HG02852 (cell line): ENCODE measurements around the gene TACSTD2.
"Not testable (repeated sequence)": the region's sequence is repeated elsewhere in the genome, so short reads cannot be mapped to it uniquely, and the experiment has no call there.

ENCODE experiments used
- ATAC-seq: cut with Tn5 transposase; IDR thresholded peaks from one replicate; pipeline ENCODE4 v1.9.1; 2021; ENCODE audit warnings: mild to moderate bottlenecking, moderate library complexity; ENCODE audit not compliant: unreplicated experiment

The TACSTD2 gene

DNA sequence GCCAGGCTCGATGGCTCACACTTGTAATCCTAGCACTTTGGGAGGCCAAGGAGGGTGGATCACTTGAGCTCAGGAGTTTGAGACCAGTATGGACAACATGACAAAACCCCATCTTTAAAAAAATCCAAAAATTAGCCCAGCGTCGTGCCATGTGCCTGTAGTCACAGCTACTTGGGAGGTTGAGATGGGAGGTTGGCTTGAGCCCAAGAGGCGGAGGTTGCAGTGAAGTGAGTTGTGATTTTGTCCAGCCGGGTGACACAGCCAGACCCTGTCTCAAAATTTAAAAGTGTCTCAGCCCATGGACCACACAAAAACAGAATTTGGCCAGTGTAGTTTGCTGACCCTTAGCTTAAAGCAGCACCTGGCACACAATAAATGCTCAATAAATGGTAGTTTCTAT, 11.3 kb upstream of the TACSTD2 start:
- no peak for ATAC-seq

DNA sequence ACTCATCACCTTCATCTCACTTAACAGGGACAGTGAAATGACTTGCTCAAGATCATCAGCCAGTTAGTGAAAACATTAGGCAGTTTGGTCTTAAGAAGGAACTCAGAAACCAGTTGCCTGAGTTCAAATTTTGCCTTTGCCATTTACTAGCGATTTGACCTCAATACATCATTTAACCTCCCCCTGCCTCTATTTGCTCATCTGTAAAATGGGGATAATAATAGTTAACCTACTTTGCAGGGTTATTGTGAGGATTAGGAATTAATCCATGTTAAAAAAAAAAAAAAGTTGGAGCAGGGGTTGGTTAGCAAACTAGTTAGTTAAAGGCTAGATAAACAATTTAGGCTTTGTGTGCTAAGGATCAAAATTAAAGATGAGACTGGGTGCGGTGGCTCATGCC, 10.6 kb upstream of the TACSTD2 start:
- no peak for ATAC-seq

DNA sequence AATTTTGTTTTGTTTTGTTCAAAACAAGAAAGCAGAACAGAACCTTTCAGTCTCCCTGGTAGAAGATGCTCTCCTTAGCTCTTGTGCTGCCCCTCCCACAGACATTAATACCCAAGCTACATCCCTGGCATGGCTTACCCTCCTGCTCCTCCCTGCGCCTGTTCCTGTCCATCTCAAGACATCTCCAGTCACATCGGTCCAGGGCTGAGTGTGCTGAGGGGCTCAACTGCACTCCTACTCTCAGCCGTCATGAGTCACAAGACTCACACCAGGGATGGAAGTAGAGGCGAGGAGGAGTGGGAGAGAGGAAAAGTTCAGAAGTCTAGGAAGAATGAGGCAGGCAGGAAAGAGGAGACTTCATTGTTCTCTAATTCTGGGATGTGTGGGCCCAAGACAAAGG, 9.2 kb upstream of the TACSTD2 start:
- no peak for ATAC-seq

DNA sequence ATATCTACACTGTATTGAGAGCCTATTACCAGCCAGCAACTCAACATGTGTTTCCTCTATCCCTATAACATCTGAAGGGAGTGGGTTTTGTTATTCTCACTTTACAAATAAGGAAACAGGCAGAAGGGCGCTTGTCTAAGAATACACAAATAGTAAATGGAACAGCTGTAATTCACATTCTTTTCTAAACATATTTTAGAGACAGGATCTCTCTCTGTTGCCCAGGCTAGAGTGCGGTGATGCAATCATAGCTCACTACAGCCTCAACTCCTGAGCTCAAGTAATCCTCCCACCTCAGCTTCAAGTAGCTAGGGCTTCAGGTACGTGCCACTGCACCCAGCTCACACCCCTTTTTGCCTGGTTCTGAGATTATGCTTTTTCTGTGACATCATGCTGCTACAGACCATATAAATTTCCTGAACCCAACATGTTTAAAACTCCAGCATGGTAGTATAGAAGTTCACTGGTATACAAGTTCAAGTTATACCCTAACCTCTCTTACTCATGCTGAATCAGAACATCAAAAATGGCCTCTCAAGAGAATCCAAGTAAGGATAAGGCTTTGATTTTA, 8.6 kb upstream of the TACSTD2 start:
- ATAC-seq = no peak

DNA sequence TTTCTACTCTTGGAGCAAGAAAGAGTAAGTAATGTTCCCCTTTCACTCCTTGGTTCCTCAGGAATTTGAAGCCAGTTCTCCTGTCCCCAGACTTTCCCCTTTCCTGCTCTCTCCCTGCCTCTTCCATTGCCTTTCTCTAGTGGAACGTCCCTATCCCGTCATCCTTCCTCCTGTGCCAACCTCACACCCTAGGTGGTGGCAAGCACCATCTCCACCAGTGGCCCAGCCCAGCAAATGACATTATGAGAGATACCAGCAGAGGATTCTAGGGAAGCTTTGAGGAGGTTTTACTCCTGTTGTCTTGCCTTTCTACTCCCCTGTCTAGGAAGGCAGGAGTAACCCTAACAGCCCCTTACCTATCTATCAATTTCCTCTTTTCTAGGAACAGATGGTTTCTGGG, 8.1 kb upstream of the TACSTD2 start:
- no peak for ATAC-seq

DNA sequence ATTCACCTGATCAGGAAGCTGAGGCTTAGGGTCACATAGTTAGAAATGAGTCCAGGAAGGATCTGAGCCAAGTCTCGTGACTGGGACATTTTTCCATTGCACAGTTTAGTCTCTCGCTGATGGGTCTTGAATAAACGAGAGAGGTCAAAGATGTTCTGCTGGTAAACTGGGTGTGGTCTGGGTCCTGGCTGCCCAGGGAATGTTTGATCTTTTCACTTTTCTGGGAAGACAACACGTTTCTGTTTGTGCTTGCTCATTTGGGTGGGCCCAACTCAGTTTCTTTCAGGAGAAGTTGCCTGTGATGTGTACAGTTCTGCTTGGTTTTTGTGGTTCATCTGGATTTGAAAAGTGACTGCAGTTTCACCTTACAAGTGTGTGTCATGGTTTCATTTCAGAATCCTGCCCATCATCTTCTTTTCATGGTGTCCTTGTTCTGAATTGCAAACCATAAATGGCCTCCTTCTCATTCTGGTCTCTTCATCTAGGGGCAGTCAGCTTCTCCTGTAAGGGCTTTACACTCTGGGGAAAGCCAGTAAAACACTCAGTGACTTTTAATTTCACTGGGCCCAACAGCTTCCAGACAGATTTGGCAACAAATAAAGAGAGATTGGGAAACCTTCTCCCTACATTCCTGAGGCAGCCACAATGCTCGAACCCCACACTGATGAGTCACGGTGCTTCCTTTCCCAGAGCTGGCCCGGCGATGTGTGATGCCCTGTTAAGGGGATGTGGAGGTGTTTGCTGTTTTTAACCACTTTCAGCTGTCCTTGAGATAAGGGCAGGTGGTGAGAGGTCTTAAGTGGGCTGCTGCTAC, 7.2 kb upstream of the TACSTD2 start:
- peak; percentile 78 for ATAC-seq

DNA sequence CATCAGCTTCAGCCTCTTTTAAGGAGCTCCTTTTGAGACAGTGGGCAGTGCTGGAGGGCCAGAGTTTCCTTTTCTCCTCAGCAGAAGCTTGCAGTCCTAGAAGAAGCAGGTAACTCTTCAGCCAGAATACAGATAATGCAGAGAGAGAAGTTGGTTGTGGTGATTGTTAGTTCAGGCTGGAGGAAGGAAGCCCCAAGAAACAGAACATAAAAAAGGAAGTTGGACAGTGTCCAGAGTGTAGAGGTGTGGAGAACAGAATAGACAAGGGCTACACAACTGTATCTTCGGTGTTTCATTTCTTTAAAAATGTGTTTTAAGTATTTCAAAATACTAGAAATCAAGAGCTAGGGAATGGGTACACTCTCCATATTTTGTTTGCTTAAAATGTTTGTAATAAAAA, 6.4 kb upstream of the TACSTD2 start:
- ATAC-seq = no peak

DNA sequence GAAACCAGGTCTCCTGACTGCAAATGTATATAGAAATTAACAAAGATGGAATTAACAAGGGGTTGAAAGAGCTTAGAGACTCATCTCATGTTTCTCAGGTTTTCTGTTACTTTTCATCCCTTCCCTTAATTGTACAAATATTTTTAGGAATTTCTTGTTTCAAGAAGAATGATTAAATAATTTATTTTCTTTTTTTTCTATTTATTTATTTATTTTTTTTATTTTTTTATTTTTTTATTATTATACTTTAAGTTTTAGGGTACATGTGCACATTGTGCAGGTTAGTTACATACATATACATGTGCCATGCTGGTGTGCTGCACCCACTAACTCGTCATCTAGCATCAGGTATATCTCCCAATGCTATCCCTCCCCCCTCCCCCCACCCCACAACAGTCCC, 5.1 kb upstream of the TACSTD2 start:
- not testable (repeated sequence) for ATAC-seq

DNA sequence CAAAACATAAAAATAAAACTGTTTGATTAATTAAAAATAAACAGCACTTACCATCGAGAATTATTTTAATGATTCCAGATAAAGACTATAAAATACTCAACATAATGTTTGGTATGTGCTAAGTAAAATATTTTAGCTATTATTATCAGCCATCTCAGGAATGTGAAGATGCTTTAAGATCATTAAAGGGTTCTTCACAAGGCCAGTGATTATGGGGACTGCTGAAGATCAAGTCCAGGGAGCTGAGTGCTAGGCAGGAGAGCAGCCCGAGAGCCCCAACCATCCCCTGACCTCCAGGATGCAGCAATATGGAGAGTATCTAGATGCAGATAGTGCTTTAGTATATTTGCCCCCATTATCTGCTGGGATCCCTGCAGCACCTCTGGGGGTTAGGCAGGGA, 4.6 kb upstream of the TACSTD2 start:
- no peak for ATAC-seq

DNA sequence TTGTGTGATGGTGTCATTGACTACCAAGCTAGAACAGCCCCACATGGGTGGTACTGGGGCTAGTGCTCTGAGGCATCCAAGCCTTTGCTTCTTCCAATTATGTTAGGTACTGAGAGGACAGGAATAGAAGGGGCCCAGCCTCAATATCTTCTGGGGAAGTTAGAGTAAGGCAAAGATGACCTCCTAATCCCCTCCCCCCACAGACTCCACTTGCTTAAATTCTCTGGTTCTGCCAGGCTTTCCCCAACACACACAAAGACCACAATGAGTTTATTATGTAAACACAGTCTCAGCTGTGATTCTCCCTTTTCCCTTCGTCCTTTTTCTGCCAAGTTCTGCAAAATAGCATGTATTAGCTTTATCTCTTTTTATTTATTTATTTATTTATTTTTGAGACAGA, 3.1 kb upstream of the TACSTD2 start:
- ATAC-seq = no peak

DNA sequence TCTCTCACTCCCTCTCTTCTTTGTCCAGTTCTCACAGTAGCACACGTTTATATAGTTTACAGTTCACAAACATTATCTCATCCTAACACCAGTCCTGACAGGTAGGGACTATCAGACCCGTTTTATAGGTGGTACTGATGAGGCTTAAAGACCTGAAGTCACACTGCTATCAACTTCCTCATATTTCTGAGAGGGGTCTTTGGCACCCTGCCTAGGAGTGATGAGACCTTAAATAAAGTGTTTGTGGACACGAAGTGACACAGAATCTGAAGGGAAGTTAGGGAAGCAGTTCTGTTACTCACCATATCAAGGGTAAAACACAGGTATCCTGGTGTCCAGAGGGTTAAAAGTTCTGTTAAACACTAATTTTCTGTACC, 590 bp upstream of the TACSTD2 start:
- no peak for ATAC-seq

DNA sequence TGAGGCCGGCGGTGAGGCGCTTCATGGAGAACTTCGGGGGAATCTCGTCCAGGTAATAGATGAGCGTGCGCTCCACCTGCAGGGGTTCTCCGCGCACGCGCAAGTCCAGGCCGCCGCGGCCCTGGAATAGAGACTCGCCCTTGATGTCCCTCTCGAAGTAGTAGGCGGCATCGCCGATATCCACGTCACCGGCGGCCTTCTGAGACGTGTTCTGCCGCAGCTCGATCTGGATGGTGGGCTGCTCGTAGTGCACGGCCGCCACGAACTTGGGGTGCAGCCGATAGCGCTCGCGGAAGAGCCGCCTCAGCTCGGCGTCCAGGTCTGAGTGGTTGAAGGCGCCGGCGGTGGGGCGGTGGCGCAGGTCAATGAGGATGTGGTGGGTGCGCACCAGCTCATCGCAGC, 726 bp downstream of the TACSTD2 start:
- ATAC-seq = no peak

DNA sequence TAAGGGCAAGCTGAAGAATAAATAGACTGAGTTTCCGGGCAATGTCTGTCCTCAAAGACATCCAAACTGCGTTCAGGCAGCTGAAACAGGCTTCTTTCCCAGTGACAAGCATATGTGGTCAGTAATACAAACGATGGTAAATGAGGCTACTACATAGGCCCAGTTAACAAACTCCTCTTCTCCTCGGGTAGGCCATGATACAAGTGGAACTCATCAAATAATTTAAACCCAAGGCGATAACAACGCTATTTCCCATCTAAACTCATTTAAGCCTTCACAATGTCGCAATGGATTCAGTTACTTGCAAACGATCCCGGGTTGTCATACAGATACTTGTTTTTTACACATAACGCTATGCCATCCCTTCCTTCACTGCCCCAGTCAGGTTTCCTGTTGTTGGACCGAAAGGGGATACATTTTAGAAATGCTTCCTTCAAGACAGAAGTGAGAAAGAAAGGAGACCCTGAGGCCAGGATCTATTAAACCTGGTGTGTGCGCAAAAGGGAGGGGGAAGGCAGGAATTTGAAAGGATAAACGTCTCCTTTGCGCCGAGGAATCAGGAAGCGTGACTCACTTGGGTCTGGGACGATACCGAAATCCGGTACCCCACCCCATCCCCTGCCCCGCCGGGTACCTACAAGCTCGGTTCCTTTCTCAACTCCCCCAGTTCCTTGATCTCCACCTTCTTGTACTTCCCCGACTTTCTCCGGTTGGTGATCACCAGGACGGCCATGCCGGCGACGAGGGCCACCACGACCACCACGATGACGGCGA, 1.3 kb downstream of the TACSTD2 start:
- no peak for ATAC-seq

DNA sequence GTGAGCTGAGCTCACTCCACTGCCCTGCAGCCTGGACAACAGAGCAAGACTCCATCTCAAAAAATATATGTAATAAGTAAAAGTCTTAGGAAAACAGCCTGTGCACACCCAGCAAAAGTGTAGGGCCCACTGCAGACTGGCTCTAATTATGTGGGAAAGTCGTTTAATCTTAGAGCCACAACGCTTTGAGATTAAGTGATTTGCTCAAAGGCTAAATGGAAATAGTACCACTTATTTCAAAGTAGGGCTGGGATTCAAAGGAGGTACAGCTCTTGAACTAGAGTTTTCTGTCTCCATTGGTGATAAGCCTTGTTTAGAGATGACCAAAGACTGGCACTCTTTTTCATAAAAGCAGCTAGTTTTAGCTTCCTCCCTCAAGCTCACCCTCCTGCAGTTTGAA, 2.2 kb downstream of the TACSTD2 start:
- no peak for ATAC-seq

DNA sequence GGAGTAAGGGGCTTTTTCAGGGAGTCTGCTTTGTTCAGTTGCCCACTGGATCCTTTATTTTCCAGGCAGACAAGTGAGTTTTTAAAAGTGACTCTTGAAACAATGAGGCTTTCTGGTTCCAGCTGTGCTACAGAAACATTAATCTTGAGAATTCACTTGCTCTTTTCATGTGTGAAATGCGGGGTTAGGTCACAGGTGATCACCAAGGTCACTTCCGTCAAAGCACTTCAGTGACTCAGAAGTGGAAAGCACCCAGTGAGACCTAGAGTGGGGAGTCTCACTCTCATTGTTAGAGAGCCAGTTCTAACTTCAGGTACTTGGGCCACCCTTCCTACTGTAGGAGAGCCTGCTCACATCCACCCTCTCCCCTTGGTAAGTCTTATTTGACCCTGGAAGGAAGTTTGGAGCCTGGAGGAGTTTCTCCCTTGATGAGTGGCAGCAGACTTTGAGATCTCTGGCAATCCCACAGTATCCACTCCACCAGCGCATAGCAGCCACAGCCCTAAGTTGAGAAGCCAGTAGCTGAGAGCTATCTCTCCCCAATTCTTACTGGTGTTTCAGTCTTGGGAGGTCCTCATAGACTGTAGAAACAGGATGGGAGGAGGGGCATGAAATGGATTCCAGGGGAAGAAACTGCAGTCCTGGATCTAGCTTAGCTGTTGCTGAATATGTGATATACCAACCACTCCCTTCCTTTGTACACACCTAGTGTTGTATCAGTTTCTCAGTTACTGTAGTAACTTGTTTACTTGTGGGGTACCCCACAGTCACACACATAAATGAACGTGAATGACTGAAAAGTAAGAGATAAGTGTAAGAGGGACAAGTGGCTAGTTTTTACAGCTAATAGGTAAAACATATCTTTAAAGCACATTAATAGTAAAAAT, 3.1 kb downstream of the TACSTD2 start:
- peak; percentile 94 for ATAC-seq

DNA sequence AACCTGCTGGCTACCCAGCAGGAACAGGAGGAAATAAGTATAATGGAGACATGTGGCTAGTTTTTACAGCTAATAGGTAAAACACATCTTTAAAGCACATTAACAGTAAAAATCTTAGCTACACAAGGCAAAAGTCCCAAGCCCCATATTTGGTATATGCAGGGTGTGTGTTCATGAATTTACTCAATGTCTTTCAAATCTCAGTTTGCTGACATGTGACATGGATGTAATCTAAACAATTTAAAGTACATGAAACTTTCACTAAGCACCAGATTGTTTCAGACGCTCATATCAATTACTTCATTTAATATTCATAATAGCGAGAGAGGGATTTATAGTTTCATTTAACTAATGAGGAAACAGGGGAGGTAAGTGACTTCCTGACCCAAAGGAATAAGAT, 3.9 kb downstream of the TACSTD2 start:
- ATAC-seq = no peak

DNA sequence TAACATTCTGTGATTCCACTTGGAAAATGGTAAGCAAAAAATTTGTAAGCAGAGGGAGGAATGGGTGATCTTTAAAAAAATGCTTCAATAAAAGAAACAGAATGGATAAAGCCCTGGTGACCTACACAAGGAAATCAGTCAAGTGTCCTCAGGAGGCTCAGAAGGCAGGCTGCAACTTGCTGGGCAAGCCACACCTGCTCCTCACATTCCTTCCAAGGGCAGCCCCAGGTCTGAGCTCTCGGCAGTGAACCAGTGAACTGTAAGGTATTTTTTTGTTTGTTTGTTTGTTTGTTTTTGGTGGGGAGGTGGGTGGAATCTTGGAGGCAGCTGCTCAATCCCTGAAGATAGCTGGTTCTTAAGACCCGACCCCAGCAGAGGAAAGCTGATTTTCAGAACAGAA, 4.4 kb downstream of the TACSTD2 start:
- ATAC-seq = no peak

DNA sequence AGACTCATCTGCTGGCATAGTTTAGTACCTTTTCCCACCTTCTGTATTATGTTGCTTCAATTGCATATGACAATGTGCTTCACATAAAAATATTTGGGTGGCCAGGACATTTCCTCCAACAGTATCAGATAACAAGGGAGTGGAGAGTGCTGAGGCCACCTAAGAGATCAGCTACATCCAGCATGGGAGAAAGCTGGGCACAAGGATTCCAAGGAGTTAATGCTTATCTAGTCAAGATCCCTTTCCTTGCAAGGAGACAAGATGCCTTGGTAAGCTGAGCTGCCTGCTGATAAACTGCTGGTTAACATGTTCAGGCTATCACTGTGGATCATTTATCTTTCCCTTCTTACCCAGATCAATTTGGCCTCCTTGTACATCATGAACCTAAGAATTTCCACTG, 5.4 kb downstream of the TACSTD2 start:
- no peak for ATAC-seq

DNA sequence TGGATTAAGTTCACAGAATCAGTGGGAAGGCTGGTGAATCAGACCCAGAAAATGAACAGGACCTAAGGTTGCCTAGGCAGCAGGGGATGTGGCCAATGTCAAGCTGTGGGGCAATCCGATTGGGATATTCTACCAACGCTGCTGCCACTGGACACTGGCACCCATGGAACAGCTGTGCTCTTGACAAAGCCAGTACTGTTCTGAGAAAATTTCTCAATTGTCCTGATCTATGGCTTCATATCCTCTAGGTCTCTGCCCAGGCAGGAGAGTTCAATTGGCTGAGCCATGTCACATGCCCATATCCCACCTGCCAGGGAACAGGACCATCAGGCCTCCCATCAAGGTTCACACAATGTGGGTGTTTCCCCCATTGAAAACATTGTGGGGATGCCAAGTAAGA, 6.2 kb downstream of the TACSTD2 start:
- ATAC-seq = no peak

DNA sequence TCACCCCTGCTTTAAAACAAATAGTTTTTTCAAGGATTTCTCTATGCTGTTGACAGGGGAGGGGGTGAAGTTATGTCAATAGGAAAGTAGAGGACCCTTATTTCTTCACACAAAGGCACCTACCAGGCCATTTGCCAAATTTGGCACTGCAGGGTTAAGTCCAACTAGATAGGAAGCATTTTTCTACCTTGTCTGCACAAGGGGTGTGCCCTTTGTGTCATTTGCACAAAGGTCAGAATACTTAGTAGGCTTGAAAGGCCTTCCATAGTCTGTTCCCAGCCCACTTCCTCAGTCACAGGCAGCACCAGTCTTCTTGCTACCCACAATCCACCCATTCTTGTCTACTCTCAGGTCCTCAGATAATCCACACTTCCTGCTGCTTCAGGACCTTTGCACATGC, 7.0 kb downstream of the TACSTD2 start:
- no peak for ATAC-seq

DNA sequence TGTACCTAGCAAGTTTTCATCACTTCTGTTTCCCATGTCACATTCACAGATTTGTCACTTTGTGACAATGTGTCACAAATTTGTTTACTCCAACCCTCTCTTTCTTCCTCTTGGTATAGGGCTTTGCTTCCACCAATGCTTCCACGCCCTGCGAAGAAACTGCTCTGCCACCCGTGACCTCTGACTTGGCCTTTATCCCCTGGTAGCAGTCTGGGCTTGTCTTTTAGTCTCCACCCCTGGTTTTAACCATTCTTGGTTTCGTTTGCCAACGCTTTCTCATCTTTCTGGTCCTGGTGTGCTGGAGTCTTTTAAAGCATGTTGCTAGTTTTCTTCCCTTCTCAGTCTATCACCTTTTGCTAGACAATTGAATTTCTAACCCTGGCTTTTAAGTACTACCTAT, 8.1 kb downstream of the TACSTD2 start:
- ATAC-seq = no peak
